ENCODE data around the gene ABHD16A. TPM values are rescaled to one million over a fixed set of nuclear protein-coding genes. Genes with fewer than 3 reads are reported as not detected.

ABHD16A gene
- total and polyA plus RNA-seq, 2 of the 13 experiments (the other 11 are each of a cell fraction or from before 2014, with no cell fraction given): 43.5 to 45.4 TPM

- TF ChIP-seq E2F1 (CRISPR knock-in tag; IDR thresholded peaks at IDR 0.05) (peak; percentile 66; the same call in 1 of the 2 replicates), ETV5 (CRISPR knock-in tag; IDR thresholded peaks at IDR 0.05; ENCODE audit: borderline replicate concordance) (peak; percentile 85), MAZ (IDR thresholded peaks at IDR 0.05; ENCODE audit: borderline replicate concordance, low read depth, low read length) (peak; percentile 87), MAZ (CRISPR knock-in tag; IDR thresholded peaks at IDR 0.05; ENCODE audit: low read depth) (peak; percentile 66), TOPORS (CRISPR knock-in tag; IDR thresholded peaks at IDR 0.05) (peak; percentile 83), TOE1 (CRISPR knock-in tag; IDR thresholded peaks at IDR 0.05) (no peak), ELF4 (CRISPR knock-in tag; IDR thresholded peaks at IDR 0.05; ENCODE audit: borderline replicate concordance) (no peak; the same call in 1 of the 2 replicates), RCOR2 (CRISPR knock-in tag; IDR thresholded peaks at IDR 0.05) (no peak), ZNF441 (CRISPR knock-in tag; IDR thresholded peaks at IDR 0.05; ENCODE audit: borderline replicate concordance) (no peak), SKI (IDR thresholded peaks at IDR 0.05; ENCODE audit: partially characterized antibody) (no peak), ZNF777 (CRISPR knock-in tag; IDR thresholded peaks at IDR 0.05) (no peak; the same call in 1 of the 2 replicates), RFX1 (IDR thresholded peaks at IDR 0.05) (no peak), ZNF136 (CRISPR knock-in tag; IDR thresholded peaks at IDR 0.05; ENCODE audit: low read depth) (no peak), GTF3A (CRISPR knock-in tag; conservative IDR thresholded peaks at IDR 0.05) (peak; percentile 40; the same call in 1 of the 2 replicates), HDAC1 (CRISPR knock-in tag; IDR thresholded peaks at IDR 0.05) (peak; percentile 75), ZNF280D (CRISPR knock-in tag; IDR thresholded peaks at IDR 0.05) (0 out of 2 replicates have a peak, but pooled peaks have one; percentile 13), ADNP (CRISPR knock-in tag; IDR thresholded peaks at IDR 0.05) (no peak), SOX6 (IDR thresholded peaks at IDR 0.05) (no peak), SOX6 (CRISPR knock-in tag; IDR thresholded peaks at IDR 0.05) (no peak; the same call in 1 of the 2 replicates), ZNF629 (CRISPR knock-in tag; conservative IDR thresholded peaks at IDR 0.05) (no peak; the same call in 1 of the 2 replicates), BRCA1 (CRISPR knock-in tag; IDR thresholded peaks at IDR 0.05) (no peak; the same call in 1 of the 2 replicates)
- TF ChIP-seq, protein P1, sequence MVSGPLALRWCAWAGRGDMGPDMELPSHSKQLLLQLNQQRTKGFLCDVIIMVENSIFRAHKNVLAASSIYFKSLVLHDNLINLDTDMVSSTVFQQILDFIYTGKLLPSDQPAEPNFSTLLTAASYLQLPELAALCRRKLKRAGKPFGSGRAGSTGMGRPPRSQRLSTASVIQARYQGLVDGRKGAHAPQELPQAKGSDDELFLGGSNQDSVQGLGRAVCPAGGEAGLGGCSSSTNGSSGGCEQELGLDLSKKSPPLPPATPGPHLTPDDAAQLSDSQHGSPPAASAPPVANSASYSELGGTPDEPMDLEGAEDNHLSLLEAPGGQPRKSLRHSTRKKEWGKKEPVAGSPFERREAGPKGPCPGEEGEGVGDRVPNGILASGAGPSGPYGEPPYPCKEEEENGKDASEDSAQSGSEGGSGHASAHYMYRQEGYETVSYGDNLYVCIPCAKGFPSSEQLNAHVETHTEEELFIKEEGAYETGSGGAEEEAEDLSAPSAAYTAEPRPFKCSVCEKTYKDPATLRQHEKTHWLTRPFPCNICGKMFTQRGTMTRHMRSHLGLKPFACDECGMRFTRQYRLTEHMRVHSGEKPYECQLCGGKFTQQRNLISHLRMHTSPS (CRISPR knock-in tag; IDR thresholded peaks at IDR 0.05; ENCODE audit: low read depth): no peak
- TF ChIP-seq, protein P2, sequence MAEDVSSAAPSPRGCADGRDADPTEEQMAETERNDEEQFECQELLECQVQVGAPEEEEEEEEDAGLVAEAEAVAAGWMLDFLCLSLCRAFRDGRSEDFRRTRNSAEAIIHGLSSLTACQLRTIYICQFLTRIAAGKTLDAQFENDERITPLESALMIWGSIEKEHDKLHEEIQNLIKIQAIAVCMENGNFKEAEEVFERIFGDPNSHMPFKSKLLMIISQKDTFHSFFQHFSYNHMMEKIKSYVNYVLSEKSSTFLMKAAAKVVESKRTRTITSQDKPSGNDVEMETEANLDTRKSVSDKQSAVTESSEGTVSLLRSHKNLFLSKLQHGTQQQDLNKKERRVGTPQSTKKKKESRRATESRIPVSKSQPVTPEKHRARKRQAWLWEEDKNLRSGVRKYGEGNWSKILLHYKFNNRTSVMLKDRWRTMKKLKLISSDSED (CRISPR knock-in tag; IDR thresholded peaks at IDR 0.05): no peak
These were observed 37.4 kb downstream of the ABHD16A start, which contains the start of gene CSNK2B (continued) for GRCh38 chr6:31665501-31666336.
